NCI-H2029 treated with DMSO at 0.1 percent for 48 hours (cell line): ENCODE measurements around the gene SLC4A5.

Experiments
- DNase-seq: peaks from one replicate; lab custom pipeline; 2025; lab: John Stamatoyannopoulos, UW

The SLC4A5 gene

GRCh38 chr2:74269667-74270066, 73.5 kb downstream of the SLC4A5 start:
- no peak for DNase-seq

GRCh38 chr2:74267068-74267467, 76.1 kb downstream of the SLC4A5 start:
- no peak for DNase-seq

- DNase-seq, result no peak
Observed at GRCh38 chr2:74264281-74264680, 78.9 kb downstream of the SLC4A5 start.

- no peak for DNase-seq
Observed at GRCh38 chr2:74262681-74263080, 80.5 kb downstream of the SLC4A5 start.

GRCh38 chr2:74261204-74261864, 81.9 kb downstream of the SLC4A5 start:
- no peak for DNase-seq

- DNase-seq, result no peak
Observed at GRCh38 chr2:74260495-74260894, 82.7 kb downstream of the SLC4A5 start.

GRCh38 chr2:74259733-74260132, 83.5 kb downstream of the SLC4A5 start:
- no peak for DNase-seq

- no peak for DNase-seq
Observed at GRCh38 chr2:74259191-74259590, 84.0 kb downstream of the SLC4A5 start.

GRCh38 chr2:74255660-74256213, 87.5 kb downstream of the SLC4A5 start:
- no peak for DNase-seq

GRCh38 chr2:74253971-74254310, 89.3 kb downstream of the SLC4A5 start:
- DNase-seq, result no peak

- DNase-seq, result no peak
Observed at GRCh38 chr2:74253306-74253970, 89.8 kb downstream of the SLC4A5 start.

GRCh38 chr2:74252862-74253261, 90.4 kb downstream of the SLC4A5 start:
- DNase-seq, result no peak

GRCh38 chr2:74252036-74252435, 91.2 kb downstream of the SLC4A5 start:
- DNase-seq, result no peak

- peak; percentile 7 for DNase-seq
Observed at GRCh38 chr2:74250189-74250631, 93.0 kb downstream of the SLC4A5 start.

- DNase-seq, result no peak
Observed at GRCh38 chr2:74249406-74250122, 93.7 kb downstream of the SLC4A5 start.

- no peak for DNase-seq
Observed at GRCh38 chr2:74246496-74247195, 96.6 kb downstream of the SLC4A5 start.

- DNase-seq, result no peak
Observed at GRCh38 chr2:74244286-74244685, 98.9 kb downstream of the SLC4A5 start.

- DNase-seq, result no peak
Observed at GRCh38 chr2:74242354-74243071, 100.7 kb downstream of the SLC4A5 start.

- no peak for DNase-seq
Observed at GRCh38 chr2:74239346-74239745, 103.9 kb downstream of the SLC4A5 start.

- no peak for DNase-seq
Observed at GRCh38 chr2:74238879-74239278, 104.3 kb downstream of the SLC4A5 start.

- DNase-seq, result no peak
Observed at GRCh38 chr2:74235041-74235440, 108.2 kb downstream of the SLC4A5 start.

GRCh38 chr2:74233648-74234047, 109.6 kb downstream of the SLC4A5 start:
- no peak for DNase-seq
